Fibroblast of lung (primary cell): ENCODE measurements around the gene RHOD. TPM values are rescaled to one million over a fixed set of nuclear protein-coding genes. Genes with fewer than 3 reads are reported as not detected.

Experiments
- DNase-seq, 2 donors: peaks; one replicate each; pipeline versions ENCODE4 v3.0.0 to v3.0.0-alpha.2; 2010; ENCODE audit warnings: low read depth in 2 of 2
- H2AFZ ChIP-seq: 2 replicates; pipeline ENCODE4 v1.5.1; 2012; ENCODE audit warnings: low read length, control low read depth, inconsistent platforms
- H3K27ac ChIP-seq: 2 replicates; pipeline ENCODE4 v1.5.1; 2011; ENCODE audit warnings: low read length, control low read depth; ENCODE audit not compliant: insufficient read depth
- H3K27me3 ChIP-seq: 2 replicates; pipeline ENCODE4 v1.5.1; 2011; ENCODE audit warnings: mild to moderate bottlenecking, low read length; ENCODE audit not compliant: control insufficient read depth, insufficient read depth
- H3K36me3 ChIP-seq: 2 replicates; pipeline ENCODE4 v1.5.1; 2011; ENCODE audit warnings: low read length; ENCODE audit not compliant: control insufficient read depth, insufficient read depth
- H3K4me1 ChIP-seq: 2 replicates; pipeline ENCODE4 v1.5.1; 2011; ENCODE audit warnings: low read length; ENCODE audit not compliant: control insufficient read depth, insufficient read depth; ENCODE audit errors: extremely low read depth
- H3K4me2 ChIP-seq: 2 replicates; pipeline ENCODE4 v1.5.1; 2011; ENCODE audit warnings: low read length, control low read depth; ENCODE audit not compliant: insufficient read depth; ENCODE audit errors: extremely low read depth
- H3K4me3 ChIP-seq, 4 experiments: fragments of 200-600 bp in 1 of 4; sonication (generic) in 1 of 4; replicated peaks in 1 of 4; 2 replicates each; pipeline ENCODE4 v1.5.1; 2011 to 2016; ENCODE audit warnings: low read length in 4 of 4, low read depth in 3 of 4, mild to moderate bottlenecking in 3 of 4, control low read depth in 2 of 4, inconsistent platforms in 1 of 4, mixed read lengths in 1 of 4; ENCODE audit not compliant: insufficient read depth in 1 of 4; ENCODE audit errors: control extremely low read depth in 1 of 4
- H3K79me2 ChIP-seq: 2 replicates; pipeline ENCODE4 v1.5.1; 2012; ENCODE audit warnings: mild to moderate bottlenecking, low read length, inconsistent platforms; ENCODE audit not compliant: control insufficient read depth, insufficient read depth
- H3K9ac ChIP-seq: 2 replicates; pipeline ENCODE4 v1.5.1; 2011; ENCODE audit warnings: mild to moderate bottlenecking, low read length, control low read depth; ENCODE audit not compliant: insufficient read depth
- H3K9me3 ChIP-seq: 2 replicates; pipeline ENCODE4 v1.5.1; 2012; ENCODE audit warnings: low read depth, low read length; ENCODE audit not compliant: control insufficient read depth, insufficient read depth
- H4K20me1 ChIP-seq: 2 replicates; pipeline ENCODE4 v1.5.1; 2011; ENCODE audit warnings: low read length; ENCODE audit not compliant: control insufficient read depth, insufficient read depth; ENCODE audit errors: extremely low read depth
- CTCF ChIP-seq, 2 donors: IDR thresholded peaks in 1 of 2; conservative IDR thresholded peaks in 1 of 2; 1 replicate in 1 of 2; 2 replicates in 1 of 2; pipeline ENCODE4 v1.5.1; 2011 to 2012; ENCODE audit warnings: low read length in 2 of 2, control low read depth in 1 of 2, inconsistent platforms in 1 of 2, low read depth in 1 of 2, mild to moderate bottlenecking in 1 of 2
- EZH2 ChIP-seq: IDR thresholded peaks from 2 replicates; pipeline ENCODE4 v1.5.1; 2012; ENCODE audit warnings: low read length, control low read depth, mild to moderate bottlenecking; ENCODE audit errors: missing control alignments
- polyA plus RNA-seq, 2 donors: library from polyadenylated mRNA; depleted of rRNA in 1 of 2; stranded (reverse) in 1 of 2; unstranded in 1 of 2; fragments of >200 nt; gene quantifications; 2 replicates each; pipeline ENCODE4 v1.2.1, GENCODE V29; 2011 to 2012; ENCODE audit warnings: missing spikeins in 1 of 2
- total RNA-seq: library from RNA; depleted of rRNA; stranded (reverse); fragments of >200 nt; gene quantifications from 2 replicates; pipeline ENCODE4 v1.2.1, GENCODE V29; 2014

Gene RHOD
- total and polyA plus RNA-seq, 2 donors (not counting 1 experiment from before 2014, with no cell fraction given) = 4.7 to 12.9 TPM

GRCh38 chr11:67013511-67014045 lies 43.1 kb upstream of the RHOD start:
- no peak overlapping the region for H3K27ac ChIP-seq
- H3K4me3 ChIP-seq = no peak overlapping the region
- no peaks in the 10 kb centered on the region for H3K9me3 ChIP-seq
- TF ChIP-seq EZH2 (no peak), CTCF (conservative IDR thresholded peaks at IDR 0.05 in 1 of 2, IDR thresholded peaks at IDR 0.05 in 1 of 2; ENCODE audit: low read depth in 1 of 2, low read length in 2 of 2) (no peak)
- H3K36me3 ChIP-seq = no peaks in the 10 kb centered on the region
- H3K4me2 ChIP-seq = no peak overlapping the region
- no peaks in the 10 kb centered on the region for H3K79me2 ChIP-seq
- DNase-seq = no peak
- H3K4me1 ChIP-seq = no peaks in the 10 kb centered on the region
- H3K27me3 ChIP-seq = peaks cover 7% of the 10 kb centered on the region
- H2AFZ ChIP-seq = no peak overlapping the region
- H3K9ac ChIP-seq = no peak overlapping the region
- no peaks in the 10 kb centered on the region for H4K20me1 ChIP-seq

GRCh38 chr11:67014343-67014742 lies 42.3 kb upstream of the RHOD start:
- Histone ChIP-seq H2AFZ (no peak overlapping the region), H4K20me1 (no peaks in the 10 kb centered on the region), H3K36me3 (no peaks in the 10 kb centered on the region), H3K4me1 (no peaks in the 10 kb centered on the region), H3K27ac (no peak overlapping the region), H3K27me3 (peaks cover 7% of the 10 kb centered on the region), H3K9ac (no peak overlapping the region), H3K4me3 (no peak overlapping the region), H3K9me3 (no peaks in the 10 kb centered on the region), H3K79me2 (no peaks in the 10 kb centered on the region), H3K4me2 (no peak overlapping the region)
- no peak for TF ChIP-seq CTCF (conservative IDR thresholded peaks at IDR 0.05 in 1 of 2, IDR thresholded peaks at IDR 0.05 in 1 of 2; ENCODE audit: low read depth in 1 of 2, low read length in 2 of 2)
- no peak for TF ChIP-seq EZH2
- DNase-seq = no peak

- H2AFZ ChIP-seq = no peak overlapping the region
- TF ChIP-seq CTCF (conservative IDR thresholded peaks at IDR 0.05 in 1 of 2, IDR thresholded peaks at IDR 0.05 in 1 of 2; ENCODE audit: low read depth in 1 of 2, low read length in 2 of 2) (no peak), EZH2 (no peak)
- no peak for DNase-seq
- H3K4me1 ChIP-seq = no peaks in the 10 kb centered on the region
- peaks cover 5% of the 10 kb centered on the region for H3K27me3 ChIP-seq
- H3K36me3 ChIP-seq = no peaks in the 10 kb centered on the region
- no peaks in the 10 kb centered on the region for H4K20me1 ChIP-seq
- no peaks in the 10 kb centered on the region for H3K79me2 ChIP-seq
- no peak overlapping the region for H3K4me2 ChIP-seq
- H3K9me3 ChIP-seq = no peaks in the 10 kb centered on the region
- no peak overlapping the region for H3K9ac ChIP-seq
- no peak overlapping the region for H3K4me3 ChIP-seq
- H3K27ac ChIP-seq = no peak overlapping the region
Measured at GRCh38 chr11:67015048-67015447, 41.6 kb upstream of the RHOD start.
